Tibial nerve (tissue), 4 donors: ENCODE measurements around the gene TMEM178B.

Source experiments
- CTCF ChIP-seq, 5 experiments: fragments of 200-600 bp in 3 of 5; fragments of 450-650 bp in 2 of 5; sonication (generic) in 3 of 5; IDR thresholded peaks; one replicate each; pipeline ENCODE4 v1.5.1; 2016 to 2019; ENCODE audit warnings: antibody characterized with exemption in 5 of 5, mild to moderate bottlenecking in 3 of 5, moderate library complexity in 2 of 5
- EP300 ChIP-seq, 2 donors: sonication (generic); formaldehyde crosslinking; IDR thresholded peaks; one replicate each; pipeline ENCODE4 v1.6.1; 2017; ENCODE audit warnings: antibody characterized with exemption in 2 of 2, mild to moderate bottlenecking in 1 of 2

- TF ChIP-seq EP300 (IDR thresholded peaks at IDR 0.05) = no peak
- TF ChIP-seq CTCF (IDR thresholded peaks at IDR 0.05) = no peak
These were observed 416.6 kb downstream of the TMEM178B start for GRCh38 chr7:141490474-141490873.
